Stimulated activated memory B cell treated with anti-CD40 and anti-IgM and Interleukin-4, amounts not matched to agents 10 μg/mL and 1 μg/mL and 100 μg/mL, for 72 hours (primary cell): ENCODE results near the gene TMEM271.
A peak's percentile ranks its signal among the peaks of the same experiment; 100 is the strongest.
"Not testable (repeated sequence)": the region's sequence is repeated elsewhere in the genome, so short reads cannot be mapped to it uniquely, and the experiment has no call there.

ENCODE experiments used
- ATAC-seq: fragments of 150-1000 bp; cut with Tn5 transposase; 2 replicates; pipeline ENCODE4 v1.10.0; 2021
- H3K27ac Mint-ChIP-seq: one replicate; pipeline ENCODE4 v1.8.0; 2022; ENCODE audit warnings: mild to moderate bottlenecking, mixed read lengths
- H3K27me3 Mint-ChIP-seq: one replicate; pipeline ENCODE4 v1.8.0; 2022; ENCODE audit warnings: mixed read lengths
- H3K36me3 Mint-ChIP-seq: one replicate; pipeline ENCODE4 v1.8.0; 2022; ENCODE audit warnings: mixed read lengths
- H3K4me1 Mint-ChIP-seq: one replicate; pipeline ENCODE4 v1.8.0; 2022; ENCODE audit warnings: mixed read lengths
- H3K4me3 Mint-ChIP-seq: one replicate; pipeline ENCODE4 v1.8.0; 2022; ENCODE audit warnings: mild to moderate bottlenecking, moderate library complexity, mixed read lengths
- H3K9me3 Mint-ChIP-seq: one replicate; pipeline ENCODE4 v1.8.0; 2022; ENCODE audit warnings: mixed read lengths

TMEM271 gene

GRCh38 chr4:562458-562857 lies 13.6 kb downstream of the TMEM271 start:
- H3K4me1 Mint-ChIP-seq, H3K4me3 Mint-ChIP-seq, H3K36me3 Mint-ChIP-seq, ATAC-seq, H3K27me3 Mint-ChIP-seq, H3K27ac Mint-ChIP-seq: not testable (repeated sequence)
- H3K9me3 Mint-ChIP-seq, result peaks cover 36% of the 10 kb centered on the region

DNA sequence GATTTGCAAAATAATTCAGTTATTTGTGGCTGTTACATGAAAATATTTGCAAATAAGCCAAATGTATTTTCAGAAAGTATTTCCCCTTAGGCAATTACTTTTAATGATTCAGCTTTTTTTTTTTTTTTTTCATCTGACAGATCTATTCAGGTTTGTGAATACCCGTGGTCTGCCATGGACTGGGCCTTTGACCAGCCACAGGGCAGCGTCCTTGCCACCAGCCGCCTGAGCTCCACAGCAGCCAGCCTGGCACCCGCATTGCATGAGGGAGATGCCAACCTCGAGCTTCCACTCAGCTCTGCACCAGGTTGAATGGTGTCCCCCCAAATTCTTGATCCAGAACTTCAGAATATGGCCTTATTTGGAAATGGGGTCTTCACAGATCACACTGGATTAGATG lies 14.7 kb downstream of the TMEM271 start:
- H3K9me3 Mint-ChIP-seq, result peaks cover 36% of the 10 kb centered on the region
- ATAC-seq, result no peak
- no peak overlapping the region for H3K27ac Mint-ChIP-seq
- no peaks in the 10 kb centered on the region for H3K4me1 Mint-ChIP-seq
- no peaks in the 10 kb centered on the region for H3K27me3 Mint-ChIP-seq
- no peaks in the 10 kb centered on the region for H3K36me3 Mint-ChIP-seq
- H3K4me3 Mint-ChIP-seq, result no peak overlapping the region

DNA sequence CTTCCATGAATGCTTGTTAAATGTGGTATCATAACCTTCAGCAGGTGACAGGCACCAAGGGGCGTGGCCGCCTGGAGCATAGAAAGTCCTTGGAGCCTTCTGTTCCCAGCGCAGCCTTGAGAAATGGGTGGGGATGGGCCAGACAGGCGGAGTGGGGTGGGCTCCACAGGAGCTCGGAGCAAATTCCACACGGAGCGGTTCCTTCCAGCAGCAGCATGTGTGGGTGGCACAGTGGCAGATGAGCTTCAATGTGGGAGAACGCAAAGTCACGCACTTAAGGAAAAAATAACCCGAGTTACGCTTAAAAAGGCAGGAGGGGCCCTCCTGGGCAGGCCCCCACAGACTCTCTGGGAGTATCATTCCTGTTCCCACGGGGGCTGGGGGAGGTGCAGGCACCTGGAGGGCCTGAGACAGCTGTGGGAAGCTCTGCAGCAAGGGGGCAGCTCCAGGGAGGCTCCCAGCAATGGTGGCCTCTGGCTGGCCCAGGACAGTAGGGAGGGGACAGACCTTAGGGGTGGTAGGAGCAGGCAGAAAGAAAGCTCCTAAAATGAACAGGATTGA lies 15.3 kb downstream of the TMEM271 start:
- Mint-ChIP-seq H3K9me3 (peaks cover 36% of the 10 kb centered on the region), H3K36me3 (no peaks in the 10 kb centered on the region), H3K4me1 (no peaks in the 10 kb centered on the region), H3K27ac (no peak overlapping the region), H3K4me3 (no peak overlapping the region), H3K27me3 (no peaks in the 10 kb centered on the region)
- no peak for ATAC-seq

- Mint-ChIP-seq H3K9me3 (peaks cover 30% of the 10 kb centered on the region), H3K36me3 (no peaks in the 10 kb centered on the region), H3K27me3 (no peaks in the 10 kb centered on the region), H3K27ac (no peak overlapping the region), H3K4me1 (no peaks in the 10 kb centered on the region), H3K4me3 (no peak overlapping the region)
- no peak for ATAC-seq
Observed at GRCh38 chr4:560061-560460, 16.0 kb downstream of the TMEM271 start.

DNA sequence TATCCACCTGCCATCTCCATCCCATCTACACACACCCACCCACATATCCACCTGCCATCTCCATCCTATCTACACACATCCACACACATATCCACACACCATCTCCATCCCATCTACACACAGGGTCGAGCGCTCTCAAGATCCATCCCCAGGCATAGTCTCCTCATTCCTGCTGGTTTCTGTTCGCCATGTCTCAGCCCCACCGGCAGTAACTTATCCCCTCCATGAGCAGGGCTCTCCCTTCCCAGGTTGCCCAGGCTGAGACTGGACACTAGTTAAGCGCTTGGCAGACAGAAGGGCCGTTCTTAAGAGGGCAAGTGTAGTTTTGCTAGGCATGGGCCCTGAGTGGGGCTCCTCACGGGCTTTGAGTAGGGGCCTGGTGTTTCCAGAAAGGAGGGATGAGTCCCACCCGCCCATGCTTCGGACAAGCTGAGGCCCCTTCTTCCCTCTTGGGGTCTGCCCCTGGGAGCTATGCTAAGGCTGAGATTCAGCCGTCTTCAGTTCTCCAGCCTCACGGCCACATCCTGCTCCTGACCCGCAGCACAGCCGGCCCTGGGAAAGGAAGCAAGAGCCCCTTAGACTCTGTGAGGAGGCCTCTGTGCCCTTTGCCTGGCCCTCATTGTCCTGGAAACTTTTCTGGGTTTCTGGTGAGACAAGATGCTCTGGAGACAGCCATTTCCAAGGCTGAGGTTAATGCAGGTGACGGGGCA lies 20.4 kb downstream of the TMEM271 start:
- Mint-ChIP-seq H3K36me3 (no peaks in the 10 kb centered on the region), H3K4me3 (no peak overlapping the region), H3K9me3 (peaks cover 3% of the 10 kb centered on the region), H3K27me3 (no peaks in the 10 kb centered on the region), H3K27ac (no peak overlapping the region), H3K4me1 (no peaks in the 10 kb centered on the region)
- ATAC-seq, result peak; percentile 31

DNA sequence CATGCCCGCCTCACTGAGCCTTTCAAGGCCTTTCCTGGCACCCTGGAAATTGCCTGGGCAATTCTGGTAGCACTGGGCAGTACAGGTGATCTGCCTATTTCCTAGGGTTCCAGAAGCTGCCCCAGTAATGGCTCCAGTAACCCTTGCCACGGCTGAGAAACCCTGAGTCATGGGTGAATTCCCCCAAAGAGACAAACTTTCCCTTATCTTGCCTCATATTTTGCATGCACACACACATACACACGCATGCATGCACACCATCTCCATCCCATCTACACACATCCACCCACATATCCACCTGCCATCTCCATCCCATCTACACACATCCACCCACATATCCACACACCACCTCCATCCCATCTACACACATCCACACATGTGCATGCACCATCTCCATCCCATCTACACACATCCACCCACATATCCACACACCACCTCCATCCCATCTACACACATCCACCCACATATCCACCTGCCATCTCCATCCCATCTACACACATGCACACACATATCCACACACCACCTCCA lies 21.2 kb downstream of the TMEM271 start:
- not testable (repeated sequence) for H3K9me3 Mint-ChIP-seq, H3K36me3 Mint-ChIP-seq, H3K4me1 Mint-ChIP-seq, H3K4me3 Mint-ChIP-seq, H3K27me3 Mint-ChIP-seq, H3K27ac Mint-ChIP-seq, ATAC-seq

GRCh38 chr4:552019-552418 lies 24.1 kb downstream of the TMEM271 start:
- no peak overlapping the region for H3K4me3 Mint-ChIP-seq
- peaks cover 7% of the 10 kb centered on the region for H3K9me3 Mint-ChIP-seq
- H3K4me1 Mint-ChIP-seq, result no peaks in the 10 kb centered on the region
- no peak overlapping the region for H3K27ac Mint-ChIP-seq
- H3K27me3 Mint-ChIP-seq, result peaks cover 14% of the 10 kb centered on the region
- no peaks in the 10 kb centered on the region for H3K36me3 Mint-ChIP-seq
- no peak for ATAC-seq

DNA sequence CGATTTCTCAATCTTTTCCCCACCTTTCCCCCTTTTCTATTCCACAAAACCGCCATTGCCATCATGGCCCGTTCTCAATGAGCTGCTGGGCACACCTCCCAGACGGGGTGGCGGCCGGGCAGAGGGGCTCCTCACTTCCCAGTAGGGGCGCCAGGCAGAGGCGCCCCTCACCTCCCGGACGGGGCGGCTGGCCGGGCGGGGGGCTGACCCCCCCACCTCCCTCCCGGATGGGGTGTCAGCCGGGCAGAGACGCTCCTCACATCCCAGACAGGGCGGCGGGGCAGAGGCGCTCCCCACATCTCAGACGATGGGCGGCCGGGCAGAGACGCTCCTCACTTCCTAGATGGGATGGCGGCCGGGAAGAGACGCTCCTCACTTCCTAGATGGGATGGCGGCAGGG lies 25.8 kb downstream of the TMEM271 start:
- Mint-ChIP-seq H3K27me3 (peaks cover 25% of the 10 kb centered on the region), H3K9me3 (peaks cover 15% of the 10 kb centered on the region)
- H3K4me3 Mint-ChIP-seq, H3K36me3 Mint-ChIP-seq, ATAC-seq, H3K4me1 Mint-ChIP-seq, H3K27ac Mint-ChIP-seq: not testable (repeated sequence)

- H3K27me3 Mint-ChIP-seq, result peaks cover 25% of the 10 kb centered on the region
- peaks cover 18% of the 10 kb centered on the region for H3K9me3 Mint-ChIP-seq
- H3K36me3 Mint-ChIP-seq, result peaks cover 8% of the 10 kb centered on the region
- no peak overlapping the region for H3K27ac Mint-ChIP-seq
- no peaks in the 10 kb centered on the region for H3K4me1 Mint-ChIP-seq
- no peak overlapping the region for H3K4me3 Mint-ChIP-seq
- no peak for ATAC-seq
Observed at GRCh38 chr4:548976-549375, 27.1 kb downstream of the TMEM271 start.

- Mint-ChIP-seq H3K27me3 (peaks cover 25% of the 10 kb centered on the region), H3K27ac (no peak overlapping the region), H3K36me3 (peaks cover 8% of the 10 kb centered on the region), H3K9me3 (peaks cover 23% of the 10 kb centered on the region), H3K4me3 (no peak overlapping the region), H3K4me1 (no peaks in the 10 kb centered on the region)
- no peak for ATAC-seq
Observed at GRCh38 chr4:545612-546011, 30.5 kb downstream of the TMEM271 start.

DNA sequence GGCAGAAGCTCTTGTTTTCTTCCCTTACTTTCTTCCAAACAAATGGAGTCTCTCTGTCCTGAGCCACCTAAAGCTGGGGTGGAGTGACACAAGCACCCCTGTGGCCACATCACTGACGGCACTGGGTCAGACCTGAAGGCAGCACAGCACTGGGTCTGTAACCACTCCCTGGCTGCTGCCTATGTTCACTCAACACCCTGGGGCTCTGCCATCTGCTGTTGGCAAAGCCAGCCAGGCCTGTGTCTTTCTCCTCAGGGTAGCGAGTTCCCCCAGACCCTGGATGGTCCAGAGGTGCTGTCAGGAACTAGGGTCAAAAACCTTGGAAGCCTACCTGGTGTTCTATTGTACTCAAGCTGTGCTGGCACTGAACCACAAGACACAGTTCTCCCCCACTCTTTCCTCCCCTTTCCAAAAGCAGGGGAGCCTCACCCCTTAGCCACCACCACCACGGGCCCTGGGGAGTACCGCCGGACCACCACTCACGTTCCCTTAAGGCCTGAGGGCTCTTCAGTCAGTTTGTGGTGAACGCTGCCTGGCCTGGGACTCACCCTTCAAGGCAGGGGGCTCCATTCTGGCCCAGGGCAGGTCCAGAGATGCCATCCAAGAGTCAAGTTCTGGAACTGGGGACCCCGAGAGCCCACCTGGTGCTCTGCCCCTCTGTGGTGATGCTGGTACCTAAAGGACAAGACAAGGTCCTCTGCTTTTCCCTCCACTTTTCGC lies 31.5 kb downstream of the TMEM271 start:
- Mint-ChIP-seq H3K36me3 (peaks cover 9% of the 10 kb centered on the region), H3K27ac (no peak overlapping the region), H3K4me3 (no peak overlapping the region), H3K4me1 (no peaks in the 10 kb centered on the region), H3K9me3 (peaks cover 23% of the 10 kb centered on the region), H3K27me3 (peaks cover 25% of the 10 kb centered on the region)
- ATAC-seq, result no peak

DNA sequence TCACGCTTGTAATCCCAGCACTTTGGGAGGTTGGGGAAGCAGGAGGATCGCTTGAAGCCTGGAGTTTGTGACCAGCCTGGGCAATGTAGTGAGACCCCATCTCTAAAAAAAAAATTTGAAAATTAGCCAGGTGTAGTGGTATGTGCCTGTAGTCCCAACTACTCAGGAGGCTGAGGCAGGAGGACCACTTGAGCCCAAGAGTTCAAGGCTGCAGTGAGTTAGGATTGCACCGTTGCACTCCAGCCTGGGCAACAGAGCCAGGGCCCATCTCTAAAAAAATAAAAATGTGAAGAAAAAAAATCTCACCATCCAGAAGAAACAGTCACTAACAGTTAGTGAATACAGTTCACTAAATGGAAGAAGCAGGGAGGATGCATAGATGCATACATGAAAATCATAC lies 34.8 kb downstream of the TMEM271 start:
- ATAC-seq, result no peak
- peaks cover 8% of the 10 kb centered on the region for H3K27me3 Mint-ChIP-seq
- no peak overlapping the region for H3K4me3 Mint-ChIP-seq
- H3K9me3 Mint-ChIP-seq, result peaks cover 19% of the 10 kb centered on the region
- no peak overlapping the region for H3K27ac Mint-ChIP-seq
- no peaks in the 10 kb centered on the region for H3K4me1 Mint-ChIP-seq
- H3K36me3 Mint-ChIP-seq, result peaks cover 40% of the 10 kb centered on the region

DNA sequence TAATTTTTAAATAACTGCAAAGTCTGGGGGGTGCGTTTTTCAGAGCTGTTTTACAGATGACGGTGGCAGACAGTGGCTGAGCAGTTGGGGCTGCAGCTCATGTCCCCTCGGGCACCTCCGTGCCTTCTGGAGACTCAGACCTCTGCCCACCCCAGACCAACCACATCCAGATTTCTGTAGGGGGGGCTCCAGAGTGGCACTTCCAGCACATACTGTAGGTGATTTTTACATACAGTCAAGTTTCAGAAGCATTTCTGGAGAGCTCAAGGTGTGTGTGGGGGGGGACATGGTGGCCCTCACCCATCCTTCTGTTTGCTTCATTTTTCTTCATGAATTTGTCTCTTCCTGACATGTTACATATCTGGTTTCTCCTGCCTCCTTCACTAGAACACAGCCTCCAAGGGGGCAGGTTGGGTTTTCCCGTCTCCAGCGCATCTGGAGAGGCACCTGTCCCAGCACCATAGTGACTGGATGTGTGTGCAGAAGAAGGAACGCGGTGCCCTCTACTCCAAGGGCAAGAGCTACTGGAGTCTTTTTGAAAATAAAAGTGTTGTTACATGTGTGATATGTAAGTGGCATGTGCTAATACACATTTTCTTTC lies 37.5 kb downstream of the TMEM271 start:
- H3K36me3 Mint-ChIP-seq, result peaks cover 60% of the 10 kb centered on the region
- H3K27me3 Mint-ChIP-seq, result no peaks in the 10 kb centered on the region
- H3K9me3 Mint-ChIP-seq, result peaks cover 5% of the 10 kb centered on the region
- peak; percentile 16 for ATAC-seq
- H3K4me1 Mint-ChIP-seq, result no peaks in the 10 kb centered on the region
- H3K4me3 Mint-ChIP-seq, result no peak overlapping the region
- no peak overlapping the region for H3K27ac Mint-ChIP-seq

GRCh38 chr4:537436-538264 lies 38.4 kb downstream of the TMEM271 start:
- Mint-ChIP-seq H3K27ac (no peak overlapping the region), H3K36me3 (peaks cover 69% of the 10 kb centered on the region), H3K27me3 (no peaks in the 10 kb centered on the region), H3K9me3 (peaks cover 1% of the 10 kb centered on the region), H3K4me3 (no peak overlapping the region), H3K4me1 (no peaks in the 10 kb centered on the region)
- ATAC-seq, result no peak
